GM10847 (cell line): Measurements from ENCODE around the gene ZNF616.

Experiments
- POLR2A ChIP-seq: IDR thresholded peaks from 2 replicates; pipeline ENCODE4 v1.6.1; 2011; ENCODE audit not compliant: insufficient read length; ENCODE audit errors: extremely low read depth

The ZNF616 gene

GRCh38 chr19:52066258-52066863, 73.4 kb downstream of the ZNF616 start:
- no peak for TF ChIP-seq POLR2A

GRCh38 chr19:52065399-52065798, 74.3 kb downstream of the ZNF616 start:
- TF ChIP-seq POLR2A, result no peak
